GM12873 (cell line): ENCODE measurements around the gene DCD.
A peak's percentile ranks its signal among the peaks of the same experiment; 100 is the strongest.

ENCODE experiments used
- CTCF ChIP-seq: IDR thresholded peaks from 2 replicates; pipeline ENCODE4 v1.5.1; 2012; ENCODE audit warnings: low read depth, mild to moderate bottlenecking, moderate library complexity, low read length, control low read depth; ENCODE audit not compliant: insufficient read depth; ENCODE audit errors: missing control alignments

The DCD gene

GRCh38 chr12:54650889-54651288 is 2.7 kb upstream of the DCD start:
- no peak for TF ChIP-seq CTCF

- TF ChIP-seq CTCF: no peak
Measured at GRCh38 chr12:54650409-54650808, 2.2 kb upstream of the DCD start.

DNA sequence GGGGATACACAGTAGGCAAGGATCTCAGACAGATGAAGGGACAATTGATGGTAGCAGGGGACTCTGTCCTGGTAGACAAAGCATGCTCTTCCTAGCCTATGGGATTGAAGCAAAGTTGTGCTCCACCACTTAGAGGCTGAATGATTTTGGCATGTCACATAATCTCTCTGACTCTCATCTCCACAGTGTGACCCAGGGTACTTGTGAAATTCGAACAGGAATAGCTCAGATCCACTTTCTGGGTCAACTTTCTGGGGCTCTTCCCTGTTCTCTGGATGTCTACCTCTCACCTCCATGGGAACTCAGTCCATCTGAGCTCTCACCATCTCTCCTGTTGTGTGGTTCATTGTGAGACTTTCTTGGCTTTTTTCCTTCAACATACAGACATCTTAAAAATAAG is 1.7 kb upstream of the DCD start:
- no peak for TF ChIP-seq CTCF

- TF ChIP-seq CTCF: no peak
Measured at GRCh38 chr12:54641554-54641953, 6.6 kb downstream of the DCD start.

DNA sequence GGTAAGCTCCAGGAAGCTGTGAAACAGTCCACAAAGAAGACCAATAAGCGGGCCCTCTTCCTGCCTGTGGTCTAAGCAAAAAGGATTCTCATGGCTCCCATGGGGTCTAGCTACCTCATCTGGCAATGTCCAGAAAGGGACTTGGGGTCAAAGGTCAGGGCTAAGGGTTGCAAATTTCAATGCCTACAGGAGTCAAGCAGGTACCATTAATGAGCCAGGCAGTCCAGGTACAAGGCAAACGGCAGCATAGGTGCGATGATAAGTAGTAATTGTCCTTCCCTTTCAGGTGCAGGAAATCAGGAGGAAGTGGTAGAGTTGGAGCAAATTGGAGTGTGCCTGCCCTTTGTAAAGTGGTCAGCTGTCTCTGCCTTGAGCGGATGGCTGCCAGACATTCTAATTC is 7.1 kb downstream of the DCD start:
- TF ChIP-seq CTCF: no peak

GRCh38 chr12:54634795-54635194 is 13.4 kb downstream of the DCD start, which contains the start of gene LACRT:
LACRT (minus strand) TSS chr12:54634895; CDS start chr12:54634841, 54 bp downstream.
- no peak for TF ChIP-seq CTCF

DNA sequence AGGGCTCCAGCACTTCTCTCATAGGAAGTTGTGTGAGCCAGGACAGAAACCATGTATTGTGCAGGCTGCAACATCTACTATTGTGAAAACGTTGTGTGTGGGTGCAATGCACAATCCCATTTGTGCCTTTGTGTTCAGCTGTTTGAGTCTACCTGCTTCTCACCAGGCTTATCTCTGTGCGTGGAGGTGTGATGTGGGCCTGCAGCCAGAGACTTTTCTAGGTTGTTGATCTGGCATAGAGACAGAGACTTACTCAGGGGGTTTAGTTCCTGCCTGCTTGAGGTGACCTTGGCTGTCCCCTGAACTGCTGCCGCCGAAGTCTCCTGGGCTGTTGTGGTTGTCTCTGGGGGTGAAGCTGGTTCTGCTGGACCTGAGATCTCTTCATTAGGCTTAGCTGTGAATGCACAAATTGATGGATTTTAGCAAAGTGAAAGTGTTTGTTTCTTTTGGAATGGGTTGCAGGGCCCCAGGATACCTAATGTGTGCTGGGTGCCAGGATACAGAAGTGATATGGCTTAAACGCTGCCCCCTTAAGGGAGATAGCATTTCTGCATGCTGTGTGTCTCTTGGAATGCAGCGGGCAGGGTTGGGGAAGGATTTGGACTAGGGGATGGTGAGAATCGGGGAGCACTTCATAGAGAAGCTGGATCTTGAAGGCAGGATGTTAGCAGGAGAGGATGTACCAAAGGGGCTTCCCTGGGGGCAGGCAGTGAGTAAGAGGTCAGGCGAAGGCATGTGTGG is 16.0 kb downstream of the DCD start:
- peak; percentile 20 for TF ChIP-seq CTCF
